GM18498 (cell line): Measurements from ENCODE around the gene ZNF267.
"Not testable (repeated sequence)": the region's sequence is repeated elsewhere in the genome, so short reads cannot be mapped to it uniquely, and the experiment has no call there.

Experiments
- ATAC-seq: cut with Tn5 transposase; IDR thresholded peaks from one replicate; pipeline ENCODE4 v1.9.1; 2021; ENCODE audit warnings: mild to moderate bottlenecking, moderate library complexity; ENCODE audit not compliant: unreplicated experiment

ZNF267 gene

GRCh38 chr16:31873556-31874365 is at the start of gene ZNF267:
TSS of gene ZNF267 (plus strand) at chr16:31873807. CDS start at chr16:31873967, 160 bp downstream.
- ATAC-seq, result peak; percentile 60

GRCh38 chr16:31833047-31833446 is 40.6 kb upstream of the ZNF267 start:
- ATAC-seq, result no peak

GRCh38 chr16:31836396-31836795 is 37.2 kb upstream of the ZNF267 start:
- ATAC-seq, result not testable (repeated sequence)

- ATAC-seq, result no peak
Observed at GRCh38 chr16:31842864-31843263, 30.7 kb upstream of the ZNF267 start.

- not testable (repeated sequence) for ATAC-seq
Observed at GRCh38 chr16:31848572-31848971, 25.0 kb upstream of the ZNF267 start.

GRCh38 chr16:31853291-31853690 is 20.3 kb upstream of the ZNF267 start:
- ATAC-seq, result no peak

- ATAC-seq, result no peak
Observed at GRCh38 chr16:31860508-31860907, 13.1 kb upstream of the ZNF267 start.

GRCh38 chr16:31861455-31861854 is 12.2 kb upstream of the ZNF267 start:
- no peak for ATAC-seq

- no peak for ATAC-seq
Observed at GRCh38 chr16:31862761-31863160, 10.8 kb upstream of the ZNF267 start.

- no peak for ATAC-seq
Observed at GRCh38 chr16:31868164-31868563, 5.4 kb upstream of the ZNF267 start.

GRCh38 chr16:31868691-31869167 is 4.9 kb upstream of the ZNF267 start:
- ATAC-seq, result peak; percentile 45

GRCh38 chr16:31869511-31870201 is 4.0 kb upstream of the ZNF267 start:
- no peak for ATAC-seq

- ATAC-seq, result no peak
Observed at GRCh38 chr16:31870809-31871208, 2.8 kb upstream of the ZNF267 start.

- ATAC-seq, result no peak
Observed at GRCh38 chr16:31871510-31871909, 2.1 kb upstream of the ZNF267 start.

- ATAC-seq, result no peak
Observed at GRCh38 chr16:31872201-31872600, 1.4 kb upstream of the ZNF267 start.

GRCh38 chr16:31874366-31875111 is 932 bp downstream of the ZNF267 start:
- ATAC-seq, result peak; percentile 32

GRCh38 chr16:31875112-31875803 is 1.7 kb downstream of the ZNF267 start:
- ATAC-seq, result no peak

GRCh38 chr16:31875928-31876547 is 2.4 kb downstream of the ZNF267 start:
- no peak for ATAC-seq

- ATAC-seq, result peak; percentile 54
Observed at GRCh38 chr16:31876951-31877828, 3.6 kb downstream of the ZNF267 start.
